ENCODE data around the gene HDAC1. TPM values are rescaled to one million over a fixed set of nuclear protein-coding genes. Genes with fewer than 3 reads are reported as not detected.

HDAC1 gene
- total RNA-seq, 1 donor from 2014 or later, result 52.9 TPM

DNA sequence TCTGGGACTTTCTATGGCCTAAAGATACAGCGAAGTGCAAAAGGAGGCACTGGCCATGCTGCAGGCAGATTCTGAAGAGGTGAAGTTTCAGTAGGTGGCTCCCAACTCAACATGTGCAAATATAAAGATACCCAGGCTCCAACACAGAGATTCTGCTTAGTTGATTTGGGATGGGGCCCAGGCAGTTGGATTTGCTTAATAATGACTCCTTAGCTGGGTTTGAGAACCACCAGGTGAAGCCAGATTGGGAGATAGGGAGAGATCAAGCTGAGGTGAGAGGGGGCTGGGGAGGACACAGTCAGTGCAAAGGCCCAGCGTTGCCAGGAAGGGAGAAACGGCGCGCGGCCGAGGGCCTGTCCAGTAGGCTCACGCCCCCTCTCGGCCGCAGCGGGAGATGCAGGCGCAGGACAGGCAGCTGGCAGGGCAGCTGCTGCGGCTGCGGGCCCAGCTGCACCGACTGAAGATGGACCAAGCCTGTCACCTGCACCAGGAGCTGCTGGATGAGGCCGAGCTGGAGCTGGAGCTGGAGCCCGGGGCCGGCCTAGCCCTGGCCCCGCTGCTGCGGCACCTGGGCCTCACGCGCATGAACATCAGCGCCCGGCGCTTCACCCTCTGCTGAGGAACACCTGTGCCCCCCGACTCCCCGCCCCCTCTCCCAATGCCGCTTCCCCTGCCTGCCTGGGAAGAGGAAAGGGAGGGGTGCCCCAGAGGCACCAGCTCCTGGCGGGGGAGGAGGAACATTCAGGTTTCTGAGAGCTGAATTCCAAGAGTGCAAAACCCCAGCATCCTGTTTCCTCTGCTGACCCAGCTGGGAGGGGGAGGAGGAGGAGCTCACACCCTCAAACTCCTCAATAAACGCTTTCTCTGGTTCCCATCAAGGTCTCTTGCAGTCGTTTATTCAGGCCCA, 43.6 kb upstream of the HDAC1 start:
- TF ChIP-seq, protein P1, sequence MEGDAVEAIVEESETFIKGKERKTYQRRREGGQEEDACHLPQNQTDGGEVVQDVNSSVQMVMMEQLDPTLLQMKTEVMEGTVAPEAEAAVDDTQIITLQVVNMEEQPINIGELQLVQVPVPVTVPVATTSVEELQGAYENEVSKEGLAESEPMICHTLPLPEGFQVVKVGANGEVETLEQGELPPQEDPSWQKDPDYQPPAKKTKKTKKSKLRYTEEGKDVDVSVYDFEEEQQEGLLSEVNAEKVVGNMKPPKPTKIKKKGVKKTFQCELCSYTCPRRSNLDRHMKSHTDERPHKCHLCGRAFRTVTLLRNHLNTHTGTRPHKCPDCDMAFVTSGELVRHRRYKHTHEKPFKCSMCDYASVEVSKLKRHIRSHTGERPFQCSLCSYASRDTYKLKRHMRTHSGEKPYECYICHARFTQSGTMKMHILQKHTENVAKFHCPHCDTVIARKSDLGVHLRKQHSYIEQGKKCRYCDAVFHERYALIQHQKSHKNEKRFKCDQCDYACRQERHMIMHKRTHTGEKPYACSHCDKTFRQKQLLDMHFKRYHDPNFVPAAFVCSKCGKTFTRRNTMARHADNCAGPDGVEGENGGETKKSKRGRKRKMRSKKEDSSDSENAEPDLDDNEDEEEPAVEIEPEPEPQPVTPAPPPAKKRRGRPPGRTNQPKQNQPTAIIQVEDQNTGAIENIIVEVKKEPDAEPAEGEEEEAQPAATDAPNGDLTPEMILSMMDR (IDR thresholded peaks at IDR 0.05), result peak; percentile 85
- DNase-seq (ENCODE audit: low spot score), result no peak
- Mint-ChIP-seq H3K9me3 (ENCODE audit: low read depth) (no peaks in the 10 kb centered on the region), H3K4me1 (ENCODE audit: low read depth) (peaks cover 26% of the 10 kb centered on the region), H3K36me3 (ENCODE audit: low read depth) (peaks cover 1% of the 10 kb centered on the region), H3K4me3 (ENCODE audit: unreplicated experiment) (no peak overlapping the region), H3K27ac (ENCODE audit: unreplicated experiment) (no peak overlapping the region), H3K27me3 (ENCODE audit: low read depth) (no peaks in the 10 kb centered on the region)

DNA sequence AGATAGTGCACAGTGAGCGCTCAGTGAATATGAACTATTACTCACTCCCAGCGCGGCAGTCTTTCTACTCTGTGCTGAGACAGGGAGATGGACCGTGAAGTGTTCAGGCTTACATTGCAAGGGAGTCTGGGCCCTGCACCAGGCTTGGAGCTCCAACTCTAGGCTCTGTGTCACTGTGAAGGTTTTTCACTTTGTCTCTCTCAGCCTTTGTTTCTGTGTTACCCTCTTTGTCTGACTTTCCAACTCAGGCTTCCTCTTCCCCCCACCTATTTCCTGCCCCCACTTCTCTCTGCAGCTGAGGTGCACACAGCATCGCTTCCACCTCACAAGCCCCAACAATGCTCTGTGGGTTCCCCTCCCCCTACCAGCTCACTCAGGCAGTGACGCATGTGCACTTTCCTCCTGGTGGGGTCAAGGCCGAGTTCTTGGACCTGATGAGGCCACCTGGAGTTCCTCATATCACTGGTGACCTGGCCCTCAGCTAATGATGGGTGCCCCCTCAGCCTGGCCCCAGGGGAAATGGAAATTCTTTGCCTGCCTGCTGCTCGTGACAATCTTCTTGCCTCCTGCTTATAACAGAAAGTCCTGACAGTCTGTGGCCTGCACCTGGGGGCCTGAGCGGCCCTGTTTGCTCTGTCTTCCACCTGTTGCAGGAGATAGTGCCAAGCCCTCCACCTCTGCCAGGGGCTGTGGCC, 41.9 kb upstream of the HDAC1 start:
- no peak overlapping the region for H3K27ac Mint-ChIP-seq (ENCODE audit: unreplicated experiment)
- no peak for DNase-seq (ENCODE audit: low spot score)
- peaks cover 26% of the 10 kb centered on the region for H3K4me1 Mint-ChIP-seq (ENCODE audit: low read depth)
- H3K9me3 Mint-ChIP-seq (ENCODE audit: low read depth), result no peaks in the 10 kb centered on the region
- TF ChIP-seq, protein P1 (IDR thresholded peaks at IDR 0.05), result no peak
- no peak overlapping the region for H3K4me3 Mint-ChIP-seq (ENCODE audit: unreplicated experiment)
- peaks cover 1% of the 10 kb centered on the region for H3K36me3 Mint-ChIP-seq (ENCODE audit: low read depth)
- no peaks in the 10 kb centered on the region for H3K27me3 Mint-ChIP-seq (ENCODE audit: low read depth)

DNA sequence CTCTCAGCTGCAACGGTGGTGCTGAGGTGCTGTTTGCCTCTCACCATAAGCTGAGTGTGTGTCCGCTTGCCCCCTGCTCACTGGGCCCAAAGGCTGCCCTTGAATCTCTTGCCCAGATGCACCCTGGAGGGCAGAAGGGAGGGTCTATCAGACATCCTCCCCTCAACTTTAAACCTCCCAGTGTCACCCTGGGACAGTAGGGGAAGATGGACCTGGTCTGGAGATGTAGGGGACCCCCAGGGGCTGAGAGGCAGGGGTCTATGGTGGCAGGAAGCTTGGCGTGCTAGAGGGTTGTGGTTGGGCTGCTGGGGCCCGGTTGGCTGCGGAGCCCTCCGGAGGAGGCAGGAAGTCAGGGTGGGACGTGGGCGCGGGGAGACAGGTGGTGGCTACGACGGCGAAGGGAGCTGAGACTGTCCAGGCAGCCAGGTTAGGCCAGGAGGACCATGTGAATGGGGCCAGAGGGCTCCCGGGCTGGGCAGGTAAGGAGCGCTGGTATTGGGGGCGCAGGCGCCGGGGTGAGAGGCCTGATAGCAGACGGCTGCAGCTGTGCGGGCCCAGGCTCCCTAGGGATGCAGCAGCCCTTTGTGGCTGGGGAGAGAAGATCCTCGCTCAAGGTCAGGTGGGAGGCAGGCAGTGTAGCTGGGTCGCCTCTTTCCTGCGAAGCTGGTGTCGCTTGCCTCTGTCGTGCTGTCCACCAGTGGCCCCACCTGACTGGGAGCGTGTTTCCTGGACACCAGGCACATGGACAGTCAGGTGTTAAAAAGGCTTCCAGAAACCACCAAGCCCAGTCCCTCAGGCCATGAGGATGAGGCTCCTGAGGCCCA, 40.8 kb upstream of the HDAC1 start, which contains the start of gene LCK:
Gene LCK (plus strand): TSS at position 373 of the 824 bp plus-strand sequence. CDS start 23,065 bp downstream, outside the sequence.
- peaks cover 23% of the 10 kb centered on the region for H3K4me1 Mint-ChIP-seq (ENCODE audit: low read depth)
- H3K9me3 Mint-ChIP-seq (ENCODE audit: low read depth), result no peaks in the 10 kb centered on the region
- no peak within 1 kb of the TSS for H3K27ac Mint-ChIP-seq (ENCODE audit: unreplicated experiment)
- H3K27me3 Mint-ChIP-seq (ENCODE audit: low read depth), result no peaks in the 10 kb centered on the region
- DNase-seq (ENCODE audit: low spot score), result no peak
- TF ChIP-seq, protein P1 (IDR thresholded peaks at IDR 0.05), result no peak
- H3K4me3 Mint-ChIP-seq (ENCODE audit: unreplicated experiment), result no peak within 1 kb of the TSS
- peaks cover 1% of the 10 kb centered on the region for H3K36me3 Mint-ChIP-seq (ENCODE audit: low read depth)

DNA sequence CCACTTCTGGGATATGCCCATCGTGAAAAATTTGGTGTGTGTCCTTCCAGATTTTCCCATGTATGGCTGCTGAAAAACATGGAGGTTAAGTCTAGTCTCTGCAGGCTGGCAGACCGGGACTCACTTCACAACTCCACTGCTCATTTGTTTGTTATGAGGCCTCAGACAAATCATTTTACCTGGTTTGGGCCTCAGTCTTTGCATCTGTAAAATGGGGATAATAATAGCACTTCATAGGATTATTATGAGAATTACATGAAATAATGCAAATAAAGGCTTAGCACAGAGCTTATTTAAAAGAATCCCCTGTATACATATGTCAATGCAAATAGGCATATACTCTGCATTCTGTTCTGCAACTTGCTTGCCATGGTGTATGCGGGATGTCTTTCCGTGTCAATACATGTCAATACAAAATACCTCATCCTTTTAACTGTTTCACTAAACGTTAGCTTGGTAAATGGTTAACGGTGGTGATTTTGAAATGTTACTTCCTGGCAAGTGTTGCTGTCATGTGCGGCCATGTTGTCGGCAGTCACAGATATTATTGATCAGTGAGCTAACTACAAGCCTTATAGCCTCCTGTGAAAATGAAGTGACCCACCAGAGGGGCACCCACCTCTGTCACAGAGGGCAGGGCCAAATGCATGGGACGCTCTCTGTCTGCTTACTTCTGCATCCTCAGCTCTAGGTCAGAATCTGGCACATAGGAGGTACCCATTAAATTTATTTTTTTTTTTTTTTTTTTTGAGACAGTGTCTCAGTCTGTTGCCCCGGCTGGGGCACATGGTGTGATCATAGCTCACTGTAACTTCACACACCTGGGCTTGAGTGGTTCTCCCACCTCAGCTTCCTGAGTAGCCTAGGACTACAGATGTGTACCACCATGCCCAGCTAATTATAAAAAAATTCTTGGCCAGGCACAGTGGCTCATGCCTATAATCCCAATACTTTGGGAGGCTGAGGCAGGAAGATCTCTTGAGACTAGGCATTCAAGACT, 36.5 kb upstream of the HDAC1 start:
- H3K4me1 Mint-ChIP-seq (ENCODE audit: low read depth), result no peaks in the 10 kb centered on the region
- H3K27me3 Mint-ChIP-seq (ENCODE audit: low read depth), result no peaks in the 10 kb centered on the region
- peaks cover 1% of the 10 kb centered on the region for H3K36me3 Mint-ChIP-seq (ENCODE audit: low read depth)
- H3K9me3 Mint-ChIP-seq (ENCODE audit: low read depth), result no peaks in the 10 kb centered on the region
- H3K4me3 Mint-ChIP-seq (ENCODE audit: unreplicated experiment), result no peak overlapping the region
- no peak for DNase-seq (ENCODE audit: low spot score)
- H3K27ac Mint-ChIP-seq (ENCODE audit: unreplicated experiment), result no peak overlapping the region
- TF ChIP-seq, protein P1 (IDR thresholded peaks at IDR 0.05), result no peak

Measured in chondrocyte (in vitro differentiated cells).